ENCODE results near the gene CALHM6.

Gene CALHM6

DNA sequence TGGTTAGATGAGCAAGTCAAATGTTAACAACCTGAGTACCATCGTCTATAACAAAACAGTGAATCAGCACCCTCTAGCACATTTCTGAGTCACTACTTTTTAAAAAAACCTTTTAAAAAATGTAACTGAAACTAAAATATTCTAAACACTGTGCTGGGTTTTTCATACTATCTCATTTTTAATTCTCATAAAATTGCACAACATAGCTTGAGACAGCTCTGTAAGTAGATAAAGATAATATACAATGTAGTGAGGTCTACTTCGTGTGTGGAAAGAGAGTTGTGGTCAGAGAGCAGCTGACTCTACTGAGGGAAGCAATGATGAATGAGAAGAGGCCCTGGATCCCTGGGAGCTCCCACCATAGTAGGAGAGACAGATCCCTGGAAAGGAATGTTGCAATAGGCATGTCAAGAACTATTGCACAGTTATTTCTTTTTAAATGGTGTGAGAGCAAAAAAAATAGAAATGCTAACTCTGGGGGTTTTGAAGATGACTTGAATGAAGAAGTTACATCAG, 13.6 kb upstream of the CALHM6 start:
- H3K36me3 ChIP-seq (ENCODE audit: control insufficient read depth, insufficient read depth, low read length) = no peaks in the 10 kb centered on the region
- no peak overlapping the region for H3K27ac ChIP-seq (ENCODE audit: low read depth, low read length)
- H3K4me3 ChIP-seq (ENCODE audit: low read length) = no peak overlapping the region
- H3K4me1 ChIP-seq (ENCODE audit: control insufficient read depth, insufficient read depth, low read length) = no peaks in the 10 kb centered on the region
- H3K9ac ChIP-seq (ENCODE audit: low read length) = no peak overlapping the region
- H3K27me3 ChIP-seq (ENCODE audit: control insufficient read depth, insufficient read depth, low read length) = no peaks in the 10 kb centered on the region

DNA sequence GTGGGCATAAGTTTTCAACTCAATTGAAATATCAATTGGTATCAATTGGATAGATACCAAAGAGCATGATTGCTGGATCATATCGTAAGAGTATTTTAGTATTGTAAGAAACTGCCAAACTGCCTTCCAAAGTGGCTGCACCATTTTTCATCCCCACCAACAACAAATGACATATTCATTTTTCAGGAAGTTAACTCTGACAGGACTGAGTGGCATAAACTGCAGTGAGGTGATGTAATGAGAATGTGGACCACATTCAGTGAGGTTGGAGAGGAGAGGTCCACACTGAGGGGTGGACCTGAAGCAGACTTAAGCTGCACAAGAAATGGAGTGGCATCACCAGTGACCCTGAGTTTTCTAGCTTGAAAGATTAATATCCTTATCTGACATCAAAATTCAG, 11.6 kb upstream of the CALHM6 start:
- Histone ChIP-seq H3K36me3 (ENCODE audit: control insufficient read depth, insufficient read depth, low read length) (no peaks in the 10 kb centered on the region), H3K4me3 (ENCODE audit: low read length) (no peak overlapping the region), H3K9ac (ENCODE audit: low read length) (no peak overlapping the region), H3K27me3 (ENCODE audit: control insufficient read depth, insufficient read depth, low read length) (no peaks in the 10 kb centered on the region), H3K27ac (ENCODE audit: low read depth, low read length) (no peak overlapping the region), H3K4me1 (ENCODE audit: control insufficient read depth, insufficient read depth, low read length) (no peaks in the 10 kb centered on the region)

DNA sequence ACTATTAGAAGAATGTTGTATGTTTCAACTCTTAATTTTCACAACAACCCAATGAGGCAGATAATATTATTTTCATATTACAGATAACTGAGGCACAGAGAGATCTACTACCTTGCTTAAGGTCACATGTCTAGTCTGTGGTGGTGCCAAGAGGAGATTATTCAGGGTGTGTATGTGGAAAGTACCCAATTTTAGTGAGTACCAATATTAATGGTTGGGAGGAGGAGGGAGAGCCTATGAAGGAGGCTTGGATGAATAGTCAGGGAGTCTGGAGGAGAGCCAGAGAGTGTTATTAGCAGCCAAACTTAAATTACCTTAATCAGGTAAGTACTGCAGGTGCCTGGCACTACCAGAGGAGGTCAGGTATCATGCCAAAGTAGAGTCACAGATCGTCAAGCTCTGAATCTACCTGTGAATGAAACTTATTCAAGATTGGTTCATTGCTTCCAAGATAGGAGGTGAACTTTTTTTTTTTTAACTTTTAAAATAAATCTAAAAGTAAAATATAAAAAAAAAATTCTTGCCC, 10.9 kb upstream of the CALHM6 start:
- H3K27ac ChIP-seq (ENCODE audit: low read depth, low read length) = no peak overlapping the region

DNA sequence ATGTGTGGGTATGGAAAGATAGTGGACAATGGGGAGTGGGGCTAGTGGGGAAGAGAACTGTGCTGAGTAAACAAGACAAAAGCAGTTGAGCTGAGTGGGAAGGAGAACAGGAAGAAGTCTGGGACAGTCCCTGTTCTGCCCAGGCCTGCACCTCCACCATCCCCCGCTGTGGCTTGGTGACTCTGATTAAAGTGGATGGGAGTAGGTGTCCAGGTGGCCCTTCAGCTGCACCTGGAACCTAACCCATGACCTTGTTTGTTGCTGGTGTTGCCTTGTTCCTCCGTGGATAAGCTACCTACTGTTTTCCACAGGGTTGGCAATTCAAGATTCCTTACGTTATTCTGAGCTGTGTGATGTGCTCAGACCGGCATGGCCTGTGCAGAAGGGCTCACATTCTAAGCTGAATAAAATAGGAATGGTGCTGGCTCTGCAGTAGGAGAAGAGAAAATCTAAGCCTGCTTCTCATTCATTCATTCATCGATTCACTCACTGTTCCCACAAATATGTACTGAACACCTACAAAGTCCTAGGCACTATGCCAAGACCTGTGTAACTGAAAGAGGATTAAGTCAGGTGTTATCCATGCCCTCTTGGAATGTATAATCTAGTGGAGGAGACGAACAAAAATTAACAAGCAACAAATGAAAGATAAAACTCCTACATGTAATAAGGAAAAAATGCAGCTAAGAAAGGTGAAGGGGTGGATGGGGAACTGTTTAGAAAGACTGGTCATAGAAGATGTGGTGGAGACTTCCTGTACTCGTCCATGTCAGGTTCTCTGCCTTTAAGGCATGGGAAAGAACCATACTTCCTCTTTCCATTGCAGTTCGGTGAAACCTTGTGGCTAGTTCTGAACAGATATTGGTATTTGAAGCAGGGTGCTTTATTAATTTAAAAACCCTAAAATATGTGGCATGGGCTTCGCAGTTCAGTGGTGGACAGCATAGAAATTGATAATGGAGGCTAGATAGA, 10.1 kb upstream of the CALHM6 start:
- no peaks in the 10 kb centered on the region for H3K36me3 ChIP-seq (ENCODE audit: control insufficient read depth, insufficient read depth, low read length)
- no peaks in the 10 kb centered on the region for H3K4me1 ChIP-seq (ENCODE audit: control insufficient read depth, insufficient read depth, low read length)
- H3K9ac ChIP-seq (ENCODE audit: low read length) = no peak overlapping the region
- no peak overlapping the region for H3K4me3 ChIP-seq (ENCODE audit: low read length)
- H3K27ac ChIP-seq (ENCODE audit: low read depth, low read length) = no peak overlapping the region
- no peaks in the 10 kb centered on the region for H3K27me3 ChIP-seq (ENCODE audit: control insufficient read depth, insufficient read depth, low read length)

More for the DNA sequence above, 10.9 kb upstream of the CALHM6 start:
- no peaks in the 10 kb centered on the region for H3K27me3 ChIP-seq (ENCODE audit: control insufficient read depth, insufficient read depth, low read length)
- no peaks in the 10 kb centered on the region for H3K4me1 ChIP-seq (ENCODE audit: control insufficient read depth, insufficient read depth, low read length)
- H3K9ac ChIP-seq (ENCODE audit: low read length) = no peak overlapping the region
- no peaks in the 10 kb centered on the region for H3K36me3 ChIP-seq (ENCODE audit: control insufficient read depth, insufficient read depth, low read length)
- no peak overlapping the region for H3K4me3 ChIP-seq (ENCODE audit: low read length)

DNA sequence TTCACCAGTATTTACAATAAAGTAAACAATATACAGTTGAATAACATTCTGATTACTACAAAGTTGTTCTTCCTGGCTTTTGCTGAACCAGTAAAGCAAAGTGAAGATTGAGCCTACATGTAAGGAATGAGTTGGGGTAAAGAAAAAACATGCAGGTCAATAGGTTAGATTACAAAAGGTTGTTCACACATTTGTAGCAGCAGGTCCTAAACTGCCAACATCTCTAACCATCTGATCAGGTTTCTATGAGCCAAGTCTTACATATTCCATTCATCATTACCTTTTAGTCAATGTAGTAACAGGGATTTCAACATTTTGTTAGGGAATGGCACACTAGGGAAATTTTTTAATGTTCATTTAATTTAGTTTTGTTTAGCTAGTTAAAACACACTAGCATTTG, 9.3 kb upstream of the CALHM6 start:
- Histone ChIP-seq H3K36me3 (ENCODE audit: control insufficient read depth, insufficient read depth, low read length) (no peaks in the 10 kb centered on the region), H3K9ac (ENCODE audit: low read length) (no peak overlapping the region), H3K4me3 (ENCODE audit: low read length) (no peak overlapping the region), H3K27ac (ENCODE audit: low read depth, low read length) (no peak overlapping the region), H3K27me3 (ENCODE audit: control insufficient read depth, insufficient read depth, low read length) (no peaks in the 10 kb centered on the region), H3K4me1 (ENCODE audit: control insufficient read depth, insufficient read depth, low read length) (no peaks in the 10 kb centered on the region)

DNA sequence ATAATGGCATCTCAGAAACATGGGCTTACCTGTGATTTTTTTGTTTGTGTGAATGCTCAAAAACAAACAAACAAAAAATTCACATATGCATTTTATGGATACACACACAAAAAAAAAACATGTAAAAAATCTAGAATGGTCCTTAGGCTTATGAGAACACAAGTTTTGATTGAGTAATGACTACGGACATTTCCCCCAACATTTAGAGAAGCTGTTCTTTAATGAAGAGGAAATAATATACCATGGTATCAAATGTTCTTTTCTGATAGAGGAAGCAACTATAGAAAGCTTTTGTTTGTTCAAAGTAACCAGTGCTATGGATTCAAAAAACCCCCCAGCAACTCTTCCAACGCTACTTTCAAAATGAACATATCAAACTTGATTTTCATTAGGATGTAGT, 8.6 kb upstream of the CALHM6 start:
- no peaks in the 10 kb centered on the region for H3K27me3 ChIP-seq (ENCODE audit: control insufficient read depth, insufficient read depth, low read length)
- no peak overlapping the region for H3K27ac ChIP-seq (ENCODE audit: low read depth, low read length)
- no peaks in the 10 kb centered on the region for H3K36me3 ChIP-seq (ENCODE audit: control insufficient read depth, insufficient read depth, low read length)
- no peaks in the 10 kb centered on the region for H3K4me1 ChIP-seq (ENCODE audit: control insufficient read depth, insufficient read depth, low read length)
- H3K9ac ChIP-seq (ENCODE audit: low read length) = no peak overlapping the region
- no peak overlapping the region for H3K4me3 ChIP-seq (ENCODE audit: low read length)

DNA sequence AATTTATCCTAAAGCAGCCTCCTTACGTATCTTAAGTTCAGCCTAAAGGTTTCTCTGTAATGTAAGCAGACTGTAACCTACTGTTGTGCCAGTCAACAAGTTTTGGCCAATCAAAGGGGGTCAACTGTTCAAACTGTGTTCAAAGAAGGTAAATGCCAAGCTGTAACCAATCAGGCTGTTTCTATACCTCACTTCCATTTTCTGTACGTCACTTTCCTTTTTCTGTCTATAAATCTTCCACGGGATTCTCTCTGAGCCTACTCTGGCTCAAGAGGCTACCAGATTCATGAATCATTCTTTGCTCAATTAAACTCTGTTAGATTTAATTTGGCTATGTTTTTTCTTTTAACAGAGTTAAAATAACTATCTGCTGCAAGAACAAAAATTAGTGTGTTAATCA, 5.1 kb upstream of the CALHM6 start:
- H3K27me3 ChIP-seq (ENCODE audit: control insufficient read depth, insufficient read depth, low read length) = no peaks in the 10 kb centered on the region
- H3K9ac ChIP-seq (ENCODE audit: low read length) = no peak overlapping the region
- no peak overlapping the region for H3K4me3 ChIP-seq (ENCODE audit: low read length)
- no peaks in the 10 kb centered on the region for H3K4me1 ChIP-seq (ENCODE audit: control insufficient read depth, insufficient read depth, low read length)
- H3K27ac ChIP-seq (ENCODE audit: low read depth, low read length) = no peak overlapping the region
- H3K36me3 ChIP-seq (ENCODE audit: control insufficient read depth, insufficient read depth, low read length) = no peaks in the 10 kb centered on the region

DNA sequence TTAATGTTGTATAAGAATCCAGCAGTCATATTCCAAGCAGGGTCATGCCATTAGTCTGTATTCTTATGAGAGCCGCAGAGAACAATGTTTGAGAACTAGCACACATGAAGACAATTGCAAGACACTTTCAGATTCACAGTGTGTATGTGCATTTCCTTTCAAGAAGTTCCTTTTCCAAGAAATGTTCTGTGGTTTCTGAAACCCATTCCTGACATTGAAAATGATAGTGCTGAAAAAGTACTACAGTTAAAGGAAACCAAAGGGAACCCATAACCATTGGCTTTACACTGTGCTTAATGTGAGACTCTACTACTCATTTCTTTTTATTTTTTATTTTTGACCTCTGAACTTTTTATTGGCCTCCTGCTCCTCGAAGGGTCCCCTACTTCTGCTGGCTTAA, 4.2 kb upstream of the CALHM6 start:
- Histone ChIP-seq H3K36me3 (ENCODE audit: control insufficient read depth, insufficient read depth, low read length) (no peaks in the 10 kb centered on the region), H3K4me1 (ENCODE audit: control insufficient read depth, insufficient read depth, low read length) (no peaks in the 10 kb centered on the region), H3K9ac (ENCODE audit: low read length) (no peak overlapping the region), H3K4me3 (ENCODE audit: low read length) (no peak overlapping the region), H3K27me3 (ENCODE audit: control insufficient read depth, insufficient read depth, low read length) (no peaks in the 10 kb centered on the region), H3K27ac (ENCODE audit: low read depth, low read length) (no peak overlapping the region)

DNA sequence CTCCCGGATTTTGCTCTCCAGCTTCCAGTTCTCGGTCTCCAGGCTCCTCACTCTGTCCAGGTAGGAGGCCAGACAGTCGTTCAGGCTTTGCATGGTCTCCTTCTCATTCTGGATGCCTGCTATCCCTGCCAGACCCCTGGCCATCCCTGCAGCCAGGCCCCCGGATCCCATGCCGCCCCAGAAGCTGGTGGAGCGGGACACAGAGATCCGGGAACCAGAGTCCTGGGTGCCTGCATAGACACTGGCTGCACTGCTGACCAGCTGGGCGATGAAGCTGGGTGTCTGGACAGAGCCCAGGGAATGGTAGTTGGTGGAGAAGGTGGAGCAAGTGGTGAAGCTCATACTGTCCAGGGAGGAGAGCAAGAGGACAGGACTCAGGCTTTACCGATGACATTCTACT, 2.9 kb upstream of the CALHM6 start:
- Histone ChIP-seq H3K4me1 (ENCODE audit: control insufficient read depth, insufficient read depth, low read length) (no peaks in the 10 kb centered on the region), H3K27ac (ENCODE audit: low read depth, low read length) (no peak overlapping the region), H3K36me3 (ENCODE audit: control insufficient read depth, insufficient read depth, low read length) (no peaks in the 10 kb centered on the region), H3K4me3 (ENCODE audit: low read length) (no peak overlapping the region), H3K9ac (ENCODE audit: low read length) (no peak overlapping the region), H3K27me3 (ENCODE audit: control insufficient read depth, insufficient read depth, low read length) (no peaks in the 10 kb centered on the region)

DNA sequence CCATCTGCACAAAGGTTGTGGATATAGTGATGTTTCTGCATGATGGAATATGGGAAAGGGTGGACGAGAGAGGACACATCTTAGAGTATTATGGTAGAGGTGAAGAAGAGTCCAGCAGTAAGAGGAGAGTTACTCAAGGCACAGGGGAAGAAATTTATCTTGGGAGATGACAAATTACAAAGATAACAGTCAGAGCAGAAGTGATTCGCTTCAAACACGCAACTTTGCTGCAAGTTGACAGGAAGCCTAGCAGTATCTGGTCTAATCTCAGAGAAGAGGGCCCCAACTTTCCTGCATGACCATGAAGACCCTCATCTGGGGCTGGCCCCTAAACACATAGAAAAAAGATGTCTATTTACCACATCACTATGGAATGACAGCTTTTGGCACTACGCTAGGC, 1.2 kb upstream of the CALHM6 start:
- H3K27me3 ChIP-seq (ENCODE audit: control insufficient read depth, insufficient read depth, low read length) = no peaks in the 10 kb centered on the region
- no peak overlapping the region for H3K4me3 ChIP-seq (ENCODE audit: low read length)
- no peaks in the 10 kb centered on the region for H3K4me1 ChIP-seq (ENCODE audit: control insufficient read depth, insufficient read depth, low read length)

DNA sequence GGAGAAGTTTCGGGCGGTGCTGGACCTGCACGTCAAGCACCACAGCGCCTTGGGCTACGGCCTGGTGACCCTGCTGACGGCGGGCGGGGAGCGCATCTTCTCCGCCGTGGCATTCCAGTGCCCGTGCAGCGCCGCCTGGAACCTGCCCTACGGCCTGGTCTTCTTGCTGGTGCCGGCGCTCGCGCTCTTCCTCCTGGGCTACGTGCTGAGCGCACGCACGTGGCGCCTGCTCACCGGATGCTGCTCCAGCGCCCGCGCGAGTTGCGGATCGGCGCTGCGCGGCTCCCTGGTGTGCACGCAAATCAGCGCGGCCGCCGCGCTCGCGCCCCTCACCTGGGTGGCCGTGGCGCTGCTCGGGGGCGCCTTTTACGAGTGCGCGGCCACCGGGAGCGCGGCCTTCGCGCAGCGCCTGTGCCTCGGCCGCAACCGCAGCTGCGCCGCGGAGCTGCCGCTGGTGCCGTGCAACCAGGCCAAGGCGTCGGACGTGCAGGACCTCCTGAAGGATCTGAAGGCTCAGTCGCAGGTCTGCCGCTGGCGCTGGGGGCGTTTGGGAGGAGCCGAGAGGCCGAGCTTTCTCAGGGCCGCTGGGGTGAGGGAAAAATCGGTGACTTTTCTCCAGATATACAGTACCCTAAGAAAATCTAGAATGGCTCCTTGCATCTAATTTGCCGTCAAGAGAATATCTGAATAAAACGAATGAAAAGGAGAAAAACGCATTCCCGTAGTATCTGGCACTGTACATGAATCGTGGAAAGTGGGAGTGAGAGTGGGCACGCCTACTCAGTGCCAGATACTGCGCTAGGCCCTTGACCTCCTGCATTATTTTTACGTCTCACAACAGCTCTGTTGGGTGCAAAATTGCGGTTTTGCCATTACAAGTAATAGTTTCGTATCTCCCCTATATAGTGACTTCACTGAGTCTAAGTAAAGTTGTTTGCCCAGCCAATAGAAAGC, 1.0 kb downstream of the CALHM6 start:
- Histone ChIP-seq H3K9ac (ENCODE audit: low read length) (no peak overlapping the region), H3K27me3 (ENCODE audit: control insufficient read depth, insufficient read depth, low read length) (no peaks in the 10 kb centered on the region), H3K27ac (ENCODE audit: low read depth, low read length) (no peak overlapping the region), H3K36me3 (ENCODE audit: control insufficient read depth, insufficient read depth, low read length) (no peaks in the 10 kb centered on the region), H3K4me3 (ENCODE audit: low read length) (peak overlapping the region; percentile 74), H3K4me1 (ENCODE audit: control insufficient read depth, insufficient read depth, low read length) (no peaks in the 10 kb centered on the region)

More for the DNA sequence above, 1.2 kb upstream of the CALHM6 start:
- Histone ChIP-seq H3K27ac (ENCODE audit: low read depth, low read length) (no peak overlapping the region), H3K9ac (ENCODE audit: low read length) (no peak overlapping the region), H3K36me3 (ENCODE audit: control insufficient read depth, insufficient read depth, low read length) (no peaks in the 10 kb centered on the region)

DNA sequence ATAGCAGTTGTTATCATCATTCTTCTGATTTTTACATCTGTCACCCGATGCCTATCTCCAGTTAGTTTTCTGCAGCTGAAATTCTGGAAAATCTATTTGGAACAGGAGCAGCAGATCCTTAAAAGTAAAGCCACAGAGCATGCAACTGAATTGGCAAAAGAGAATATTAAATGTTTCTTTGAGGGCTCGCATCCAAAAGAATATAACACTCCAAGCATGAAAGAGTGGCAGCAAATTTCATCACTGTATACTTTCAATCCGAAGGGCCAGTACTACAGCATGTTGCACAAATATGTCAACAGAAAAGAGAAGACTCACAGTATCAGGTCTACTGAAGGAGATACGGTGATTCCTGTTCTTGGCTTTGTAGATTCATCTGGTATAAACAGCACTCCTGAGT, 2.1 kb downstream of the CALHM6 start:
- H3K36me3 ChIP-seq (ENCODE audit: control insufficient read depth, insufficient read depth, low read length) = no peaks in the 10 kb centered on the region
- H3K27ac ChIP-seq (ENCODE audit: low read depth, low read length) = no peak overlapping the region
- H3K27me3 ChIP-seq (ENCODE audit: control insufficient read depth, insufficient read depth, low read length) = no peaks in the 10 kb centered on the region
- no peaks in the 10 kb centered on the region for H3K4me1 ChIP-seq (ENCODE audit: control insufficient read depth, insufficient read depth, low read length)
- H3K9ac ChIP-seq (ENCODE audit: low read length) = no peak overlapping the region
- H3K4me3 ChIP-seq (ENCODE audit: low read length) = no peak overlapping the region
